ENCODE results near the gene PLEKHJ1. TPM values are rescaled to one million over a fixed set of nuclear protein-coding genes. Genes with fewer than 3 reads are reported as not detected.

PLEKHJ1 gene
- total RNA-seq, 2 donors from 2014 or later: 47.5 to 89.0 TPM

- 48 to 62% methylated on average over 22 to 25 of the region's 26 CpGs for WGBS, 2 donors
- Histone ChIP-seq H3K4me1 (peaks cover 13% of the 10 kb centered on the region), H3K27me3 (no peaks in the 10 kb centered on the region), H3K9me3 (no peaks in the 10 kb centered on the region), H3K27ac (no peak overlapping the region), H3K4me3 (no peak overlapping the region), H3K36me3 (replicated peaks in 1 of 2; ENCODE audit: insufficient read depth in 1 of 2, low read depth in 2 of 2) (no peaks in the 10 kb centered on the region)
- TF ChIP-seq CTCF (IDR thresholded peaks at IDR 0.05): no peak
- no peak for TF ChIP-seq POLR2A (IDR thresholded peaks at IDR 0.05)
- peak; percentile 59 for ATAC-seq
- peak; percentile 60 to 82 (median 76) for DNase-seq
- intact Hi-C loops (cut with DNase I): no loop called here
Observed at GRCh38 chr19:2280633-2281264, 44.6 kb upstream of the PLEKHJ1 start.

GRCh38 chr19:2278459-2279158 lies 42.5 kb upstream of the PLEKHJ1 start:
- no peak for DNase-seq
- TF ChIP-seq CTCF (IDR thresholded peaks at IDR 0.05): no peak
- no peak for TF ChIP-seq POLR2A (IDR thresholded peaks at IDR 0.05)
- Histone ChIP-seq H3K9me3 (no peaks in the 10 kb centered on the region), H3K4me3 (no peak overlapping the region), H3K27ac (no peak overlapping the region), H3K27me3 (no peaks in the 10 kb centered on the region), H3K36me3 (replicated peaks in 1 of 2; ENCODE audit: insufficient read depth in 1 of 2, low read depth in 2 of 2) (no peaks in the 10 kb centered on the region), H3K4me1 (peaks cover 29% of the 10 kb centered on the region)
- no peak for ATAC-seq
- WGBS, 2 donors: 80 to 83% methylated on average over 11 to 33 of the region's 33 CpGs
- intact Hi-C loops (cut with DNase I): no loop called here

GRCh38 chr19:2277138-2277537 lies 41.0 kb upstream of the PLEKHJ1 start:
- Histone ChIP-seq H3K9me3 (no peaks in the 10 kb centered on the region), H3K4me3 (no peak overlapping the region), H3K36me3 (replicated peaks in 1 of 2; ENCODE audit: insufficient read depth in 1 of 2, low read depth in 2 of 2) (peaks cover 0 to 2% of the 10 kb centered on the region in 2 donors), H3K4me1 (peaks cover 44% of the 10 kb centered on the region), H3K27me3 (no peaks in the 10 kb centered on the region), H3K27ac (no peak overlapping the region)
- DNase-seq (no peak), ATAC-seq (no peak)
- TF ChIP-seq POLR2A (IDR thresholded peaks at IDR 0.05): no peak
- no peak for TF ChIP-seq CTCF (IDR thresholded peaks at IDR 0.05)
- intact Hi-C loops (cut with DNase I): no loop called here
- WGBS, 2 donors: 70 to 77% methylated on average over 8 to 9 of the region's 9 CpGs

- Histone ChIP-seq H3K27me3 (no peaks in the 10 kb centered on the region), H3K4me1 (peaks cover 47% of the 10 kb centered on the region), H3K27ac (no peak overlapping the region), H3K36me3 (replicated peaks in 1 of 2; ENCODE audit: insufficient read depth in 1 of 2, low read depth in 2 of 2) (peaks cover 0 to 2% of the 10 kb centered on the region in 2 donors), H3K4me3 (no peak overlapping the region), H3K9me3 (no peaks in the 10 kb centered on the region)
- intact Hi-C loops (cut with DNase I): no loop called here
- TF ChIP-seq CTCF (IDR thresholded peaks at IDR 0.05) (no peak), POLR2A (IDR thresholded peaks at IDR 0.05) (no peak)
- no peak for DNase-seq
- no peak for ATAC-seq
- WGBS, 2 donors: 89 to 94% methylated on average over 20 to 24 of the region's 28 CpGs
Observed at GRCh38 chr19:2276429-2276986, 40.4 kb upstream of the PLEKHJ1 start.
